Spleen (tissue), 7 donors: ENCODE measurements around the gene KCMF1.

Experiments
- POLR2A ChIP-seq, 3 donors: fragments of 450-650 bp; IDR thresholded peaks; one replicate each; pipeline ENCODE4 v1.5.1; 2017; ENCODE audit warnings: antibody characterized with exemption in 3 of 3, mild to moderate bottlenecking in 1 of 3
- POLR2AphosphoS5 ChIP-seq, 3 donors: sonication (generic); formaldehyde crosslinking; IDR thresholded peaks; one replicate each; pipeline ENCODE4 v1.5.1; 2017; ENCODE audit warnings: antibody characterized with exemption in 3 of 3
- TF ChIP-seq, protein P1 (sequence below), 11 experiments: fragments of 200-600 bp in 7 of 11; fragments of 450-650 bp in 4 of 11; sonication (generic) in 4 of 11; IDR thresholded peaks in 8 of 11; conservative IDR thresholded peaks in 3 of 11; 1 replicate in 7 of 11; 2 replicates in 4 of 11; pipeline versions ENCODE4 v1.4.0 to v1.8.0; 2016 to 2021; ENCODE audit warnings: antibody characterized with exemption in 11 of 11, inconsistent platforms in 4 of 11, mild to moderate bottlenecking in 1 of 11
- donor health status: DM: no; HTN: no; CAD: no; lungs with moderate emphysema.
- donor health status: DM: no; HTN: no; CAD: no.
- donor health status: DM: no; HTN: no; CAD: no.

DNA sequence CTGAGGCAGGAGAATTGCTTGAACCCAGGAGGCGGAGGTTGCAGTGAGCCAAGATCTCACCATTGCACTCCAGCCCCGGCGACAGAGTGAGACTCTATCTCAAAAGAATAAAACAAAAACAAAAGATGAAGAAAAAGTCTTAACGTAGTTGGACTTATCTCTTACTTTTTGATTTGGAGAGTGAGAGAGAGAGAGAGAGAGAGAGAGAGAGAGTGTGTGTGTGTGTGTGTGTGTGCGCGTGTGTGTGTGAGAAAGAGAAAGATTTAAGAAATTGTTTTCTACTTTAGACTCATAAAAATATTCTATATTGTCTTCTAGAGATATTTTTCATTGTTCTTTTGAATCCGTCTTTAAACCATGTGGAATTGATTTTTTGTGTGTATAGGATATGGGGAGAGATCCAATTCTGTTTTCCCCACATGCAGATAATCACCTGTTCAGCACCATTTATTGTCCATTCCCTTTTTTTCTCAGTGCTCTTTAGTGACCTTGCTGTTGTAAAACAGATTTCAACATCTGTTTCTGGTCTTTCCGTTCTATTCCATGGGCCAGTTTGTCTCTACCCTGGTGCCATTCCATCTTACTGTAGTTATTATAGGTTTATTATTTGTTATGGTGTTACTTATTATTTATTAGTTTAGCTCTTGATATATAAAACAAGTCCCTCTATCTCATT is 53.5 kb downstream of the KCMF1 start:
- TF ChIP-seq, protein P1, sequence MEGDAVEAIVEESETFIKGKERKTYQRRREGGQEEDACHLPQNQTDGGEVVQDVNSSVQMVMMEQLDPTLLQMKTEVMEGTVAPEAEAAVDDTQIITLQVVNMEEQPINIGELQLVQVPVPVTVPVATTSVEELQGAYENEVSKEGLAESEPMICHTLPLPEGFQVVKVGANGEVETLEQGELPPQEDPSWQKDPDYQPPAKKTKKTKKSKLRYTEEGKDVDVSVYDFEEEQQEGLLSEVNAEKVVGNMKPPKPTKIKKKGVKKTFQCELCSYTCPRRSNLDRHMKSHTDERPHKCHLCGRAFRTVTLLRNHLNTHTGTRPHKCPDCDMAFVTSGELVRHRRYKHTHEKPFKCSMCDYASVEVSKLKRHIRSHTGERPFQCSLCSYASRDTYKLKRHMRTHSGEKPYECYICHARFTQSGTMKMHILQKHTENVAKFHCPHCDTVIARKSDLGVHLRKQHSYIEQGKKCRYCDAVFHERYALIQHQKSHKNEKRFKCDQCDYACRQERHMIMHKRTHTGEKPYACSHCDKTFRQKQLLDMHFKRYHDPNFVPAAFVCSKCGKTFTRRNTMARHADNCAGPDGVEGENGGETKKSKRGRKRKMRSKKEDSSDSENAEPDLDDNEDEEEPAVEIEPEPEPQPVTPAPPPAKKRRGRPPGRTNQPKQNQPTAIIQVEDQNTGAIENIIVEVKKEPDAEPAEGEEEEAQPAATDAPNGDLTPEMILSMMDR (IDR thresholded peaks at IDR 0.05 in 8 of 11, conservative IDR thresholded peaks at IDR 0.05 in 3 of 11), result no peak
- no peak for TF ChIP-seq POLR2AphosphoS5 (IDR thresholded peaks at IDR 0.05)
- no peak for TF ChIP-seq POLR2A (IDR thresholded peaks at IDR 0.05)
